GM12891 (cell line): ENCODE measurements around the gene PTPRN2.

Experiments used
- POLR2A ChIP-seq: IDR thresholded peaks from 2 replicates; pipeline ENCODE4 v1.6.1; 2011; ENCODE audit warnings: low read depth, low read length, control low read depth
- POLR2AphosphoS5 ChIP-seq: IDR thresholded peaks from 2 replicates; pipeline ENCODE4 v1.6.1; 2011; ENCODE audit warnings: low read depth, low read length, control low read depth
- POU2F2 ChIP-seq: IDR thresholded peaks from 2 replicates; pipeline ENCODE4 v1.6.1; 2011; ENCODE audit warnings: low read depth, mild to moderate bottlenecking, control low read depth, low read length, moderate library complexity
- SPI1 ChIP-seq: IDR thresholded peaks from 2 replicates; pipeline ENCODE4 v1.6.1; 2011; ENCODE audit warnings: low read depth, low read length, control low read depth
- TAF1 ChIP-seq: IDR thresholded peaks from 2 replicates; pipeline ENCODE4 v1.6.1; 2011; ENCODE audit warnings: low read depth, low read length, control low read depth

DNA sequence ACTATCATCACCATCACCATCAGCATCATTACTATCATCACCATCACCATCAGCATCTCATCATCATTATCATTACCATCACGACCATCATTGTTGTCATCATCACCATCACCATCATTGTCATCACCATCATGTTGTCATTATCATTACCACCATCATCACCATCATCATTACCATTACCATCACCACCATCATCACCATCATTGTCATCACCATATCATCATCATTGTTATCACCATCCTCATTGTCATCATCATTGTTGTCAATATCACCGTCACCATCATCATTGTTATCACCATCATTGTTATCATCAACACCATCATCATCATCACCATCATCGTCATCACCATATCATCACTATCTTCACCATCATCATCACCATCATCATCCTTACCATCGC, 124.3 kb downstream of the PTPRN2 start:
- TF ChIP-seq POLR2A: no peak
- no peak for TF ChIP-seq POLR2AphosphoS5
- no peak for TF ChIP-seq TAF1
- TF ChIP-seq SPI1: no peak
- no peak for TF ChIP-seq POU2F2
